ENCODE data around the gene CCDC68.

GRCh38 chr18:54991981-54992380 lies 32.7 kb upstream of the CCDC68 start:
- TF ChIP-seq, protein P1, sequence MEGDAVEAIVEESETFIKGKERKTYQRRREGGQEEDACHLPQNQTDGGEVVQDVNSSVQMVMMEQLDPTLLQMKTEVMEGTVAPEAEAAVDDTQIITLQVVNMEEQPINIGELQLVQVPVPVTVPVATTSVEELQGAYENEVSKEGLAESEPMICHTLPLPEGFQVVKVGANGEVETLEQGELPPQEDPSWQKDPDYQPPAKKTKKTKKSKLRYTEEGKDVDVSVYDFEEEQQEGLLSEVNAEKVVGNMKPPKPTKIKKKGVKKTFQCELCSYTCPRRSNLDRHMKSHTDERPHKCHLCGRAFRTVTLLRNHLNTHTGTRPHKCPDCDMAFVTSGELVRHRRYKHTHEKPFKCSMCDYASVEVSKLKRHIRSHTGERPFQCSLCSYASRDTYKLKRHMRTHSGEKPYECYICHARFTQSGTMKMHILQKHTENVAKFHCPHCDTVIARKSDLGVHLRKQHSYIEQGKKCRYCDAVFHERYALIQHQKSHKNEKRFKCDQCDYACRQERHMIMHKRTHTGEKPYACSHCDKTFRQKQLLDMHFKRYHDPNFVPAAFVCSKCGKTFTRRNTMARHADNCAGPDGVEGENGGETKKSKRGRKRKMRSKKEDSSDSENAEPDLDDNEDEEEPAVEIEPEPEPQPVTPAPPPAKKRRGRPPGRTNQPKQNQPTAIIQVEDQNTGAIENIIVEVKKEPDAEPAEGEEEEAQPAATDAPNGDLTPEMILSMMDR (IDR thresholded peaks at IDR 0.05 in 2 of 3, conservative IDR thresholded peaks at IDR 0.05 in 1 of 3; ENCODE audit: borderline replicate concordance in 1 of 3, insufficient read depth in 1 of 3, low read depth in 2 of 3, low read length in 2 of 3): no peak
- TF ChIP-seq RAD21 (IDR thresholded peaks at IDR 0.05; ENCODE audit: low read depth) (no peak), CEBPB (IDR thresholded peaks at IDR 0.05; ENCODE audit: low read depth) (no peak), POLR2AphosphoS5 (IDR thresholded peaks at IDR 0.05; ENCODE audit: low read depth, low read length) (no peak), EZH2 (IDR thresholded peaks at IDR 0.05) (no peak), ZFX (IDR thresholded peaks at IDR 0.05) (no peak), SIN3A (IDR thresholded peaks at IDR 0.05; ENCODE audit: low read depth) (no peak), SP1 (IDR thresholded peaks at IDR 0.05; ENCODE audit: low read depth) (no peak)

All from HCT116 (cell line).